ENCODE measurements around the gene CAP1. TPM values are rescaled to one million over a fixed set of nuclear protein-coding genes. Genes with fewer than 3 reads are reported as not detected.

CAP1 gene
- total and polyA plus RNA-seq, 9 of the 15 experiments (the other 6 are each of a cell fraction or from before 2014, with no cell fraction given) = 230 to 658 (median 281) TPM

DNA sequence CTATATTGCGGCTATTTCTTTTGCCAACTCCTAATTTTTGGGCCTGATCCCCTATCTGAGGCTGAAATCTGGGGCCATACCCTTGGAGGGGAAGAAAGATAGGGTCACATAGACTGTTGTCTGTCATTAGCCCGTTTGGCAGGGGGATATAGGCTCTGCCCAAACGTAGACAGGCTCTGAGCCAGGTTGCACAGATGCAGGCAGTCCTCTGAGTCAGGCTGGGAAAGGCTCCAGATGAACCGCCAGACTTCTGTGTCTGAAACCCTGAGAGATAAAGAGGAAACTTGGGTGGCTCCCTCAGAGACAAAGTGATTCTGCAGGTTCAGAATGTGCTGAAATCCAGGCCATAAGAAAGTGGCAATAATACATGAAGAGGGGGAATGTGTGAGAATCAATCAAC, 4.0 kb upstream of the CAP1 start (continued):
- peak; percentile 57 to 65 for TF ChIP-seq NRF1 (conservative IDR thresholded peaks at IDR 0.05 in 1 of 2, IDR thresholded peaks at IDR 0.05 in 1 of 2)
- TF ChIP-seq HDAC3 (IDR thresholded peaks at IDR 0.05; ENCODE audit: borderline replicate concordance, partially characterized antibody) = peak; percentile 33
- TF ChIP-seq ARID1B (IDR thresholded peaks at IDR 0.05) = peak; percentile 88
- peak; percentile 25; the same call in 1 of the 2 replicates for TF ChIP-seq ESRRA (IDR thresholded peaks at IDR 0.05; ENCODE audit: borderline replicate concordance, low read depth)
- 0 out of 2 replicates have a peak, but pooled peaks have one; percentile 49 for TF ChIP-seq SMARCC2 (IDR thresholded peaks at IDR 0.05; ENCODE audit: low read depth)
- peak; percentile 62 for TF ChIP-seq NFE2 (IDR thresholded peaks at IDR 0.05; ENCODE audit: low read depth)
- TF ChIP-seq SMARCA4 (IDR thresholded peaks at IDR 0.05) = peak; percentile 85
- peak in 1 of 2 experiments; percentile 24; a peak in 1 of 4 replicates for TF ChIP-seq FOXA3 (CRISPR knock-in tag; conservative IDR thresholded peaks at IDR 0.05 in 1 of 2, IDR thresholded peaks at IDR 0.05 in 1 of 2)
- no peak for TF ChIP-seq ZBTB17 (CRISPR knock-in tag; IDR thresholded peaks at IDR 0.05)
- TF ChIP-seq, protein P1, sequence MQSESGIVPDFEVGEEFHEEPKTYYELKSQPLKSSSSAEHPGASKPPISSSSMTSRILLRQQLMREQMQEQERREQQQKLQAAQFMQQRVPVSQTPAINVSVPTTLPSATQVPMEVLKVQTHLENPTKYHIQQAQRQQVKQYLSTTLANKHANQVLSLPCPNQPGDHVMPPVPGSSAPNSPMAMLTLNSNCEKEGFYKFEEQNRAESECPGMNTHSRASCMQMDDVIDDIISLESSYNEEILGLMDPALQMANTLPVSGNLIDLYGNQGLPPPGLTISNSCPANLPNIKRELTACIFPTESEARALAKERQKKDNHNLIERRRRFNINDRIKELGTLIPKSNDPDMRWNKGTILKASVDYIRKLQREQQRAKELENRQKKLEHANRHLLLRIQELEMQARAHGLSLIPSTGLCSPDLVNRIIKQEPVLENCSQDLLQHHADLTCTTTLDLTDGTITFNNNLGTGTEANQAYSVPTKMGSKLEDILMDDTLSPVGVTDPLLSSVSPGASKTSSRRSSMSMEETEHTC (IDR thresholded peaks at IDR 0.05) = no peak
- TF ChIP-seq ZKSCAN1 (IDR thresholded peaks at IDR 0.05; ENCODE audit: low read depth, low read length) = 0 out of 2 replicates have a peak, but pooled peaks have one; percentile 64
- TF ChIP-seq, protein P2, sequence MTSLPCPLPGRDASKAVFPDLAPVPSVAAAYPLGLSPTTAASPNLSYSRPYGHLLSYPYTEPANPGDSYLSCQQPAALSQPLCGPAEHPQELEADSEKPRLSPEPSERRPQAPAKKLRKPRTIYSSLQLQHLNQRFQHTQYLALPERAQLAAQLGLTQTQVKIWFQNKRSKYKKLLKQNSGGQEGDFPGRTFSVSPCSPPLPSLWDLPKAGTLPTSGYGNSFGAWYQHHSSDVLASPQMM (CRISPR knock-in tag; IDR thresholded peaks at IDR 0.05) = no peak
- TF ChIP-seq, protein P3, sequence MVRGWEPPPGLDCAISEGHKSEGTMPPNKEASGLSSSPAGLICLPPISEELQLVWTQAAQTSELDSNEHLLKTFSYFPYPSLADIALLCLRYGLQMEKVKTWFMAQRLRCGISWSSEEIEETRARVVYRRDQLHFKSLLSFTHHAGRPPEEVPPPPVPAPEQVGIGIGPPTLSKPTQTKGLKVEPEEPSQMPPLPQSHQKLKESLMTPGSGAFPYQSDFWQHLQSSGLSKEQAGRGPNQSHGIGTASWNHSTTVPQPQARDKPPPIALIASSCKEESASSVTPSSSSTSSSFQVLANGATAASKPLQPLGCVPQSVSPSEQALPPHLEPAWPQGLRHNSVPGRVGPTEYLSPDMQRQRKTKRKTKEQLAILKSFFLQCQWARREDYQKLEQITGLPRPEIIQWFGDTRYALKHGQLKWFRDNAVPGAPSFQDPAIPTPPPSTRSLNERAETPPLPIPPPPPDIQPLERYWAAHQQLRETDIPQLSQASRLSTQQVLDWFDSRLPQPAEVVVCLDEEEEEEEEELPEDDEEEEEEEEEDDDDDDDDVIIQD (CRISPR knock-in tag; IDR thresholded peaks at IDR 0.05) = no peak
- peak in 1 of 2 experiments; percentile 76; a peak in 2 of 4 replicates for TF ChIP-seq RCOR1 (IDR thresholded peaks at IDR 0.05; ENCODE audit: borderline replicate concordance in 1 of 2, low read depth in 2 of 2, low read length in 2 of 2)
- no peak for TF ChIP-seq PBX2 (CRISPR knock-in tag; IDR thresholded peaks at IDR 0.05; ENCODE audit: low read depth)
- 0 out of 2 replicates have a peak, but pooled peaks have one; percentile 3 for TF ChIP-seq PBX2 (tag; conservative IDR thresholded peaks at IDR 0.05; ENCODE audit: low read depth)
- TF ChIP-seq PML (IDR thresholded peaks at IDR 0.05; ENCODE audit: low read length) = peak; percentile 71
- TF ChIP-seq POLR2B (IDR thresholded peaks at IDR 0.05; ENCODE audit: low read depth, partially characterized antibody) = no peak
- TF ChIP-seq JUN (IDR thresholded peaks at IDR 0.05; ENCODE audit: borderline replicate concordance, low read depth, low read length) = peak; percentile 36; the same call in 1 of the 2 replicates
- no peak for TF ChIP-seq JUN (CRISPR knock-in tag; IDR thresholded peaks at IDR 0.05; ENCODE audit: borderline replicate concordance)
- peak; percentile 40 for TF ChIP-seq NEUROD1 (IDR thresholded peaks at IDR 0.05; ENCODE audit: borderline replicate concordance, low read depth, low read length, partially characterized antibody)
- TF ChIP-seq MAX (CRISPR knock-in tag; IDR thresholded peaks at IDR 0.05) = no peak
- peak; percentile 83; the same call in 1 of the 2 replicates for TF ChIP-seq ZNF589 (CRISPR knock-in tag; IDR thresholded peaks at IDR 0.05; ENCODE audit: low read depth)
